Measurements from ENCODE around the gene CASP9. TPM values are rescaled to one million over a fixed set of nuclear protein-coding genes. Genes with fewer than 3 reads are reported as not detected.

CASP9 gene
- total and polyA plus RNA-seq, 2 donors (not counting 1 experiment from before 2014, with no cell fraction given), result 5.6 to 6.4 TPM

GRCh38 chr1:15509586-15509985, 14.4 kb downstream of the CASP9 start:
- no peak for DNase-seq (ENCODE audit: low read depth in 2 of 2)
- H3K4me2 ChIP-seq (ENCODE audit: extremely low read depth, insufficient read depth, low read length), result no peak overlapping the region
- H3K27ac ChIP-seq (ENCODE audit: insufficient read depth, low read length), result no peak overlapping the region
- no peak overlapping the region for H3K9ac ChIP-seq (ENCODE audit: insufficient read depth, low read length)
- H3K9me3 ChIP-seq (ENCODE audit: control insufficient read depth, insufficient read depth, low read depth, low read length), result no peaks in the 10 kb centered on the region
- no peak for TF ChIP-seq EZH2 (IDR thresholded peaks at IDR 0.05; ENCODE audit: low read length, missing control alignments)
- TF ChIP-seq, protein P1, sequence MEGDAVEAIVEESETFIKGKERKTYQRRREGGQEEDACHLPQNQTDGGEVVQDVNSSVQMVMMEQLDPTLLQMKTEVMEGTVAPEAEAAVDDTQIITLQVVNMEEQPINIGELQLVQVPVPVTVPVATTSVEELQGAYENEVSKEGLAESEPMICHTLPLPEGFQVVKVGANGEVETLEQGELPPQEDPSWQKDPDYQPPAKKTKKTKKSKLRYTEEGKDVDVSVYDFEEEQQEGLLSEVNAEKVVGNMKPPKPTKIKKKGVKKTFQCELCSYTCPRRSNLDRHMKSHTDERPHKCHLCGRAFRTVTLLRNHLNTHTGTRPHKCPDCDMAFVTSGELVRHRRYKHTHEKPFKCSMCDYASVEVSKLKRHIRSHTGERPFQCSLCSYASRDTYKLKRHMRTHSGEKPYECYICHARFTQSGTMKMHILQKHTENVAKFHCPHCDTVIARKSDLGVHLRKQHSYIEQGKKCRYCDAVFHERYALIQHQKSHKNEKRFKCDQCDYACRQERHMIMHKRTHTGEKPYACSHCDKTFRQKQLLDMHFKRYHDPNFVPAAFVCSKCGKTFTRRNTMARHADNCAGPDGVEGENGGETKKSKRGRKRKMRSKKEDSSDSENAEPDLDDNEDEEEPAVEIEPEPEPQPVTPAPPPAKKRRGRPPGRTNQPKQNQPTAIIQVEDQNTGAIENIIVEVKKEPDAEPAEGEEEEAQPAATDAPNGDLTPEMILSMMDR (conservative IDR thresholded peaks at IDR 0.05 in 1 of 2, IDR thresholded peaks at IDR 0.05 in 1 of 2; ENCODE audit: low read depth in 1 of 2, low read length in 2 of 2), result no peak
- H3K4me3 ChIP-seq (replicated peaks in 1 of 4; ENCODE audit: control extremely low read depth in 1 of 4, insufficient read depth in 1 of 4, low read depth in 3 of 4, low read length in 4 of 4), result no peak overlapping the region
- H2AFZ ChIP-seq (ENCODE audit: low read length), result no peak overlapping the region
- H4K20me1 ChIP-seq (ENCODE audit: control insufficient read depth, extremely low read depth, insufficient read depth, low read length), result no peaks in the 10 kb centered on the region
- peaks cover 3% of the 10 kb centered on the region for H3K4me1 ChIP-seq (ENCODE audit: control insufficient read depth, extremely low read depth, insufficient read depth, low read length)
- no peaks in the 10 kb centered on the region for H3K36me3 ChIP-seq (ENCODE audit: control insufficient read depth, insufficient read depth, low read length)
- H3K79me2 ChIP-seq (ENCODE audit: control insufficient read depth, insufficient read depth, low read length), result no peaks in the 10 kb centered on the region
- H3K27me3 ChIP-seq (ENCODE audit: control insufficient read depth, insufficient read depth, low read length), result no peaks in the 10 kb centered on the region

GRCh38 chr1:15508700-15509487, 15.1 kb downstream of the CASP9 start:
- H4K20me1 ChIP-seq (ENCODE audit: control insufficient read depth, extremely low read depth, insufficient read depth, low read length), result no peaks in the 10 kb centered on the region
- DNase-seq (ENCODE audit: low read depth in 2 of 2), result no peak
- H3K36me3 ChIP-seq (ENCODE audit: control insufficient read depth, insufficient read depth, low read length), result no peaks in the 10 kb centered on the region
- no peak overlapping the region for H2AFZ ChIP-seq (ENCODE audit: low read length)
- no peak overlapping the region for H3K4me2 ChIP-seq (ENCODE audit: extremely low read depth, insufficient read depth, low read length)
- H3K79me2 ChIP-seq (ENCODE audit: control insufficient read depth, insufficient read depth, low read length), result no peaks in the 10 kb centered on the region
- H3K4me3 ChIP-seq (replicated peaks in 1 of 4; ENCODE audit: control extremely low read depth in 1 of 4, insufficient read depth in 1 of 4, low read depth in 3 of 4, low read length in 4 of 4), result no peak overlapping the region
- H3K4me1 ChIP-seq (ENCODE audit: control insufficient read depth, extremely low read depth, insufficient read depth, low read length), result peaks cover 3% of the 10 kb centered on the region
- no peak overlapping the region for H3K27ac ChIP-seq (ENCODE audit: insufficient read depth, low read length)
- no peaks in the 10 kb centered on the region for H3K27me3 ChIP-seq (ENCODE audit: control insufficient read depth, insufficient read depth, low read length)
- H3K9me3 ChIP-seq (ENCODE audit: control insufficient read depth, insufficient read depth, low read depth, low read length), result no peaks in the 10 kb centered on the region
- TF ChIP-seq EZH2 (IDR thresholded peaks at IDR 0.05; ENCODE audit: low read length, missing control alignments), result no peak
- TF ChIP-seq, protein P1 (conservative IDR thresholded peaks at IDR 0.05 in 1 of 2, IDR thresholded peaks at IDR 0.05 in 1 of 2; ENCODE audit: low read depth in 1 of 2, low read length in 2 of 2), result no peak
- H3K9ac ChIP-seq (ENCODE audit: insufficient read depth, low read length), result no peak overlapping the region

DNA sequence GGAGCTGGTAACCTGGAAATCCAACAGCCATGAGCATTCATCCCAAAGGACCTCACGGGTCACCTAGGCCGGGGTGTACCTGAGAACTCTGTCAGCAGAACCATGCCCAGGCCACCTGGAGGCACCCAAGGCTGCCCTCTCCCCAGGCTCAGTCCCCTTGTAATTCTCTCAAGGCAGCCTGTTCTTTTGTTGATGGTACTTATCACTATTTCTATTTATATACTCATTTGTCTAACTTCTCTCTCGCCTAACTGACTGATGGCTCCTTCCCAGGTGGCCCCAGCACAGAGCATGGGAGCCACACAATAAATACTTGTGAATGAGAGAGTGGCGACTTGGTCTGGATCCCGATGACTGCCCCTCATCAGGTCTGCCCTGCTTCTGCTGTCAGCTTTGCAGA, 16.7 kb downstream of the CASP9 start:
- Histone ChIP-seq H3K27ac (ENCODE audit: insufficient read depth, low read length) (no peak overlapping the region), H3K9ac (ENCODE audit: insufficient read depth, low read length) (no peak overlapping the region), H3K4me1 (ENCODE audit: control insufficient read depth, extremely low read depth, insufficient read depth, low read length) (peaks cover 3% of the 10 kb centered on the region), H2AFZ (ENCODE audit: low read length) (no peak overlapping the region), H3K36me3 (ENCODE audit: control insufficient read depth, insufficient read depth, low read length) (no peaks in the 10 kb centered on the region), H3K4me2 (ENCODE audit: extremely low read depth, insufficient read depth, low read length) (no peak overlapping the region), H3K79me2 (ENCODE audit: control insufficient read depth, insufficient read depth, low read length) (no peaks in the 10 kb centered on the region), H3K27me3 (ENCODE audit: control insufficient read depth, insufficient read depth, low read length) (no peaks in the 10 kb centered on the region), H3K9me3 (ENCODE audit: control insufficient read depth, insufficient read depth, low read depth, low read length) (no peaks in the 10 kb centered on the region), H3K4me3 (replicated peaks in 1 of 4; ENCODE audit: control extremely low read depth in 1 of 4, insufficient read depth in 1 of 4, low read depth in 3 of 4, low read length in 4 of 4) (no peak overlapping the region), H4K20me1 (ENCODE audit: control insufficient read depth, extremely low read depth, insufficient read depth, low read length) (no peaks in the 10 kb centered on the region)
- TF ChIP-seq, protein P1 (conservative IDR thresholded peaks at IDR 0.05 in 1 of 2, IDR thresholded peaks at IDR 0.05 in 1 of 2; ENCODE audit: low read depth in 1 of 2, low read length in 2 of 2), result no peak
- no peak for TF ChIP-seq EZH2 (IDR thresholded peaks at IDR 0.05; ENCODE audit: low read length, missing control alignments)
- DNase-seq (ENCODE audit: low read depth in 2 of 2), result no peak
